Esophagus muscularis mucosa (tissue), 4 donors: Measurements from ENCODE around the gene PSMC6. TPM values are rescaled to one million over a fixed set of nuclear protein-coding genes. Genes with fewer than 3 reads are reported as not detected.

Experiments used
- DNase-seq: peaks from one replicate; pipeline ENCODE4 v3.0.0-alpha.2; 2017; ENCODE audit errors: extremely low spot score
- H3K27ac ChIP-seq, 4 donors: fragments of 200-600 bp; sonication (generic); replicated peaks in 1 of 4; 1 replicate in 3 of 4; 2 replicates in 1 of 4; pipeline ENCODE4 v1.5.1; 2016 to 2019; ENCODE audit warnings: mild to moderate bottlenecking in 1 of 4
- H3K27me3 ChIP-seq, 4 donors: fragments of 200-600 bp; sonication (generic); one replicate each; pipeline versions ENCODE4 v1.5.1 to v1.6.0; 2016 to 2019
- H3K36me3 ChIP-seq, 4 donors: fragments of 200-600 bp; sonication (generic); one replicate each; pipeline ENCODE4 v1.5.1; 2016 to 2019
- H3K4me1 ChIP-seq, 4 donors: fragments of 200-600 bp; sonication (generic); one replicate each; pipeline ENCODE4 v1.5.1; 2016 to 2019
- H3K4me3 ChIP-seq, 4 donors: fragments of 200-600 bp; sonication (generic); 1 replicate in 2 of 4; 2 replicates in 2 of 4; pipeline ENCODE4 v1.5.1; 2016 to 2019; ENCODE audit warnings: mild to moderate bottlenecking in 4 of 4, moderate library complexity in 1 of 4
- H3K9me3 ChIP-seq, 4 donors: fragments of 200-600 bp; sonication (generic); 1 replicate in 3 of 4; 2 replicates in 1 of 4; pipeline ENCODE4 v1.5.1; 2016 to 2019
- EP300 ChIP-seq: sonication (generic); formaldehyde crosslinking; IDR thresholded peaks from one replicate; pipeline ENCODE4 v1.6.1; 2017; ENCODE audit warnings: antibody characterized with exemption
- POLR2A ChIP-seq: fragments of 450-650 bp; IDR thresholded peaks from one replicate; pipeline ENCODE4 v1.6.1; 2017; ENCODE audit warnings: antibody characterized with exemption, moderate library complexity, mild to moderate bottlenecking, low read depth
- POLR2AphosphoS5 ChIP-seq, 2 donors: sonication (generic); formaldehyde crosslinking; IDR thresholded peaks; one replicate each; pipeline ENCODE4 v1.6.1; 2017; ENCODE audit warnings: antibody characterized with exemption in 2 of 2
- WGBS: methylation state at CpG from one replicate; pipeline ENCODE4 v1.1.5; 2018; 5-methylcytosine and 5-hydroxymethylcytosine counted together
- intact Hi-C: fragments of 100-400 bp; cut with DNase I; formaldehyde crosslinking; loops from one replicate; pipeline ENCODE4 v1.15.1; 2023
- total RNA-seq, 4 donors: library from RNA; depleted of rRNA; stranded (reverse); fragments of >200 nt; gene quantifications; one replicate each; pipeline versions ENCODE4 v1.1.0 to v1.2.1, GENCODE V29; 2016
- TF ChIP-seq, protein P1 (sequence below), 3 experiments: fragments of 200-600 bp in 2 of 3; fragments of 450-650 bp in 1 of 3; sonication (generic) in 2 of 3; IDR thresholded peaks; one replicate each; pipeline ENCODE4 v1.5.1; 2017 to 2019; ENCODE audit warnings: antibody characterized with exemption in 3 of 3, mild to moderate bottlenecking in 2 of 3, moderate library complexity in 1 of 3

PSMC6 gene
- total RNA-seq, 4 donors from 2014 or later = 53.5 to 80.8 (median 63.7) TPM

- no peaks in the 10 kb centered on the region for H3K9me3 ChIP-seq
- peaks cover 11 to 41% (median 38%) of the 10 kb centered on the region in 4 donors for H3K4me1 ChIP-seq
- peak overlapping the region in 1 of 4 donors; percentile 40 for H3K27ac ChIP-seq
- no peak for DNase-seq
- H3K27me3 ChIP-seq = no peaks in the 10 kb centered on the region
- 88% methylated on average over 7 of the region's 7 CpGs for WGBS
- TF ChIP-seq POLR2AphosphoS5 (IDR thresholded peaks at IDR 0.05) = no peak
- TF ChIP-seq EP300 = no peak
- TF ChIP-seq, protein P1, sequence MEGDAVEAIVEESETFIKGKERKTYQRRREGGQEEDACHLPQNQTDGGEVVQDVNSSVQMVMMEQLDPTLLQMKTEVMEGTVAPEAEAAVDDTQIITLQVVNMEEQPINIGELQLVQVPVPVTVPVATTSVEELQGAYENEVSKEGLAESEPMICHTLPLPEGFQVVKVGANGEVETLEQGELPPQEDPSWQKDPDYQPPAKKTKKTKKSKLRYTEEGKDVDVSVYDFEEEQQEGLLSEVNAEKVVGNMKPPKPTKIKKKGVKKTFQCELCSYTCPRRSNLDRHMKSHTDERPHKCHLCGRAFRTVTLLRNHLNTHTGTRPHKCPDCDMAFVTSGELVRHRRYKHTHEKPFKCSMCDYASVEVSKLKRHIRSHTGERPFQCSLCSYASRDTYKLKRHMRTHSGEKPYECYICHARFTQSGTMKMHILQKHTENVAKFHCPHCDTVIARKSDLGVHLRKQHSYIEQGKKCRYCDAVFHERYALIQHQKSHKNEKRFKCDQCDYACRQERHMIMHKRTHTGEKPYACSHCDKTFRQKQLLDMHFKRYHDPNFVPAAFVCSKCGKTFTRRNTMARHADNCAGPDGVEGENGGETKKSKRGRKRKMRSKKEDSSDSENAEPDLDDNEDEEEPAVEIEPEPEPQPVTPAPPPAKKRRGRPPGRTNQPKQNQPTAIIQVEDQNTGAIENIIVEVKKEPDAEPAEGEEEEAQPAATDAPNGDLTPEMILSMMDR (IDR thresholded peaks at IDR 0.05) = no peak
- no peak for TF ChIP-seq POLR2A
- intact Hi-C loops = loop anchor here (5.0 kb wide), 1 partner anchor 139 kb away; the partner anchor contains the start of genes GPR137C and TXNDC16
- H3K36me3 ChIP-seq = no peaks in the 10 kb centered on the region
- H3K4me3 ChIP-seq = no peak overlapping the region
Measured at GRCh38 chr14:52690983-52691760, 15.8 kb upstream of the PSMC6 start.

- H3K27ac ChIP-seq = no peak overlapping the region
- no peaks in the 10 kb centered on the region for H3K27me3 ChIP-seq
- TF ChIP-seq, protein P1 (IDR thresholded peaks at IDR 0.05) = no peak
- TF ChIP-seq EP300 (no peak), POLR2AphosphoS5 (IDR thresholded peaks at IDR 0.05) (no peak), POLR2A (no peak)
- 58% methylated on average over 5 of the region's 5 CpGs for WGBS
- intact Hi-C loops = loop anchor here (5.0 kb wide), 1 partner anchor 140 kb away; the partner anchor contains the start of genes GPR137C and TXNDC16
- peaks cover 11 to 46% (median 41%) of the 10 kb centered on the region in 4 donors for H3K4me1 ChIP-seq
- DNase-seq = no peak
- H3K4me3 ChIP-seq = no peak overlapping the region
- no peaks in the 10 kb centered on the region for H3K9me3 ChIP-seq
- no peaks in the 10 kb centered on the region for H3K36me3 ChIP-seq
Measured at GRCh38 chr14:52692248-52692962, 14.6 kb upstream of the PSMC6 start.

DNA sequence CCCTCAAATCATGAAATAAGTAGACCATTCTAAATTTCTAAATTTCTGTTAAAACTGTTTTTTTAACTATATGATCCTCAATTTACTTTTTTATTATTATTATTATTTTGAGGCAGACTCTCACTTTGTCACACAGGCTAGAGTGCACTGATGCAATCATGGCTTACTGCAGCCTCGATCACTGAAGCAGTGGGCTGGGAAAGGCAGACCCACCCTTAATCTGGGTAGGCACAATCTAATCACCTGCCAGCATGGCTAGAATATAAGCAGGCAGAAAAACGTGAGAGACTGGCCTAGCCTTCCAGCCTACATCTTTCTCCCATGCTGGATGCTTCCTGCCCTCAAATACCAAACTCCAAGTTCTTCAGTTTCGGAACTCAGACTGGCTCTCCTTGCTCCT lies 14.0 kb upstream of the PSMC6 start:
- Histone ChIP-seq H3K27me3 (no peaks in the 10 kb centered on the region), H3K4me1 (peaks cover 11 to 46% (median 41%) of the 10 kb centered on the region in 4 donors), H3K27ac (peak overlapping the region in 1 of 4 donors; percentile 4), H3K4me3 (no peak overlapping the region), H3K36me3 (no peaks in the 10 kb centered on the region), H3K9me3 (no peaks in the 10 kb centered on the region)
- intact Hi-C loops = loop anchor here (5.0 kb wide), 1 partner anchor 141 kb away; the partner anchor contains the start of genes GPR137C and TXNDC16
- DNase-seq = no peak
- TF ChIP-seq POLR2AphosphoS5 (IDR thresholded peaks at IDR 0.05) (no peak), EP300 (no peak), POLR2A (no peak)
- TF ChIP-seq, protein P1 (IDR thresholded peaks at IDR 0.05) = no peak
- WGBS = 74% methylated on average over 3 of the region's 3 CpGs

DNA sequence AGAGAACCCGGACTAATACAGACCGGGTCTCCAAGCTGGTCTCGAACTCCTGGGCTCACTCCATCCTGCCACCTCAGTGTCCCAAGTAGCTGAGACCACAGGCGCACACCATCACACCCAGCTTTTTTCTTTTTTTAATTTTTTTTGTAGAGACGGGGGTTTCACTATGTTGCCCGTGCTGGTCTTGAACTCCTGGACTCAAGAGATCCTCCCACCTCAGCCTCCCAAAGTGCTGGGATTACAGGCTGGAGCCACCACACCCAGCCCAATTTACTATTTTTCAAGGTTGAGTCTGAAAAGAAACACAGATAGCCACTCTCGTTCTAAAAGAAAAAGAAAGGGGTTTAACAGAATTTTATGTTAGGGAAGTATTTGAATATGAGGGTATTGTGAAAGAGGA lies 13.5 kb upstream of the PSMC6 start:
- Histone ChIP-seq H3K9me3 (no peaks in the 10 kb centered on the region), H3K4me1 (peaks cover 11 to 46% (median 41%) of the 10 kb centered on the region in 4 donors), H3K4me3 (no peak overlapping the region), H3K27ac (peak overlapping the region in 1 of 4 donors; percentile 4), H3K27me3 (no peaks in the 10 kb centered on the region), H3K36me3 (no peaks in the 10 kb centered on the region)
- no peak for DNase-seq
- intact Hi-C loops = loop anchor here (5.0 kb wide), 1 partner anchor 141 kb away; the partner anchor contains the start of genes GPR137C and TXNDC16
- WGBS = 89% methylated on average over 7 of the region's 7 CpGs
- TF ChIP-seq EP300 (no peak), POLR2A (no peak), POLR2AphosphoS5 (IDR thresholded peaks at IDR 0.05) (no peak)
- TF ChIP-seq, protein P1 (IDR thresholded peaks at IDR 0.05) = no peak
